ENCODE measurements around the gene FOXK2.

The FOXK2 gene

DNA sequence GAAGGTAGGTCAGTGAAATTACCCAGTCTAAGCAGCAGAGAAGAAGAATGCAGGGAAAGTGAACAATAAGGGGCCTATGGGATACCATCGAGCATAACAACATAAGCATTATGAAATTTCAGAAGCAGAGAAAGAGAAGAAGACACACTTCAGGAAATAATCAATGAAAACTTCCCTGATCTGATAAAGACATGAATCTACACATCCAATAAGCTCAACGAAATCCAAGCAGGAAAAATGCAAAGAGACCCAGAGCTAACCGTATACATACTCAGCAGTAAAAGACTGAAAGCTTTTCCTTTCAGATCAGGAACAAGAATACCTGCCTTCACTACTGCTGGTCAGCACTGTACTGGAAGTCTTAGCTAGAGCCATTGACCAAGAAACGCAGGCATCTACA is 90.1 kb downstream of the FOXK2 start:
- no peak for DNase-seq (ENCODE audit: low spot score)

DNA sequence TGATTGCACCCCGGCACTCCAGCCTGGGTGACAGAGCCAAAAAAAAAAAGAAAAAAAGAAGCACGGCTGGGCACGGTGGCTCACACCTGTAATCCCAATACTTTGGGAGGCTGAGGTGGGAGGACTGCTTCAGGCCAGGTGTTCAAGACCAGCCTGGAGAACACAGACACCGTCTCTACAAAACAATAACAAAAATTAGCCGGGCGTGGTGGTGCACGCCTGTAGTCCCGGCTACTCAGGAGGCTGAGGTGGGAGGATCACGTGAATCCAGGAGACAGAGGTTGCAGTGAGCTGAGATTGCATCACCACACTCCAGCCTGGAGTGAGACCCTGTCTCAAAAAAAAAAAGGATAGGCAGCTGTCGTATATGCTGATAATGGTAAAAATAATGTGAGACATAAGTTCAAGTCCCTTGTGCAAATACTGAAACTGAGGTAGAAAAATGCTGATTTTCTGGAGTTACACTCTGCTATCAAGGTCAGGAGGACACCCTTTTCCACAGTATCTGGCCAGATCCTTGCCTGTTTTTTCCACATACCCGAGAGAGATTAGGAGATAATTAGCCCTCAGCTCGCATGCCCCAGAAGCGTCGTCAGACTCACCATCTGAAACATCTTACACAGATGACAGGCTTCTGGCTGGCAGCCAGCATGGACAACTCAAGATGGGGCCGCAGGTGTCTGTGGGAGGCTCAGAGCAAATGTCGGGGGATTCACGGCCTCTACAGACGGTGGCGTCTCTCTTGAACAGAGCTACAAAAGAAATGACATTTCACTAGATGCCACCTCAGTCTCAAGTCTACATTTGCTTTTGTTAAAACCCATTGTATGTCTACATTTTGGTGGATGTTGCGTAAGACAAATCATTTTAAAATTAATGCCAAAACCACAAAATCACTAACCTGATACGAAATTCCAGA is 91.9 kb downstream of the FOXK2 start:
- DNase-seq (ENCODE audit: low spot score): no peak

DNA sequence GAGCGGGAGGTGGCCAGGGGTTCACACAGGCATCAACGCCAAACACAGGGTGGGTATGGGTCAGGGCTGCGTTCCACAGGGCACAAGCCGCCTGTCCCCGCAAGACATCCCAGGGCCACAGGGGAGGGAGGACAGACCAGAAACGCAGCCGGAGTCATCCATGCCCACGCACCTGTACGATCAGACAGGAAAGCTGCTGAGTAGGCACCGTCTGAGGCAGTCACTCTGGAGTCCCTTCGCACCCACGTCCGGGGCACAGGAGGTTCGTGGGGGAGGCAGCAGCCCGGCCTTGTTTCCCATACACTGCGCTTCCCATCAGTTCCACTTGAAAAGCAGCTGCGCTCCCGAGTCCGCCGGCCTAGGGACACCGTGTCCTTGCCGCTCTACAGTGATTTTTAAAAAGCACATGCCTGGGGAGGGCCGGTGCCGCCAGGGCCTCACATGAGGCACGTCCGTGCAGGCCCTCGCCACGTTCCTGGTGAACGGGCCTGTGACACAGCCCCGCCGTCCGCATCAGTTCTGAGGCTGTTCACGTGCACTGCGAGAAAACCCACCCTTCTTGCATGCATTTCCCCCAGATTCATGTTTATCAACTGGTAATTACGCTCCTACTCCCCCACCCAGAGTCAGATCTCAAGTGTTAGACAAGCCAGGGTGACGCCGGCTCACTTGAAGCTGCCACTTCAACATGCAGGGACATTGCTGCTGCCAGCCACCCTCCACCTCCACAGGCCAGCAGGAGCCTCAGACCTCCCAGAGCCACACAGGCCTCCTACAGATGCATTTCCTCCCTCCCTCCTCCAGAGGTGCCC is 94.0 kb downstream of the FOXK2 start:
- no peak for DNase-seq (ENCODE audit: low spot score)

DNA sequence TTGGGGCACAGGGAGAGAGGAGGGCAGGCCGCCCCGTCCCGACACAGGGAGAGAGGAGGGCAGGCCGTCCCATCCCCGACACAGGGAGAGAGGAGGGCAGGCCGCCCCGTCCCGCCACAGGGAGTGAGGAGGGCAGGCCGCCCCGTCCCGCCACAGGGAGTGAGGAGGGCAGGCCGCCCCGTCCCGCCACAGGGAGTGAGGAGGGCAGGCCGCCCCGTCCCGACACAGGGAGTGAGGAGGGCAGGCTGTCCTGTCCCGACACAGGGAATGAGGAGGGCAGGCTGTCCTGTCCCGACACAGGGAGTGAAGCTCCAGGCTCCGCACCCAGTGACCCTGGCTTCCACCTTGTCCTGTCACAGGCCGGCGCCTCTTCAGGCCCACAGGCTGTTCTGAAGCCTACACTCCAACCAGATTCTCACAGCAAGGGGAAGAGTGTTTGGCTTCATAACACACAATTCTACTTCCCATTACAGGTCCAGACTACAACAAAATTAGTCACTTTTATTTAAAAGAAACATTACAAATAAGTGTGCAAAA is 94.6 kb downstream of the FOXK2 start:
- DNase-seq (ENCODE audit: low spot score): no peak

DNA sequence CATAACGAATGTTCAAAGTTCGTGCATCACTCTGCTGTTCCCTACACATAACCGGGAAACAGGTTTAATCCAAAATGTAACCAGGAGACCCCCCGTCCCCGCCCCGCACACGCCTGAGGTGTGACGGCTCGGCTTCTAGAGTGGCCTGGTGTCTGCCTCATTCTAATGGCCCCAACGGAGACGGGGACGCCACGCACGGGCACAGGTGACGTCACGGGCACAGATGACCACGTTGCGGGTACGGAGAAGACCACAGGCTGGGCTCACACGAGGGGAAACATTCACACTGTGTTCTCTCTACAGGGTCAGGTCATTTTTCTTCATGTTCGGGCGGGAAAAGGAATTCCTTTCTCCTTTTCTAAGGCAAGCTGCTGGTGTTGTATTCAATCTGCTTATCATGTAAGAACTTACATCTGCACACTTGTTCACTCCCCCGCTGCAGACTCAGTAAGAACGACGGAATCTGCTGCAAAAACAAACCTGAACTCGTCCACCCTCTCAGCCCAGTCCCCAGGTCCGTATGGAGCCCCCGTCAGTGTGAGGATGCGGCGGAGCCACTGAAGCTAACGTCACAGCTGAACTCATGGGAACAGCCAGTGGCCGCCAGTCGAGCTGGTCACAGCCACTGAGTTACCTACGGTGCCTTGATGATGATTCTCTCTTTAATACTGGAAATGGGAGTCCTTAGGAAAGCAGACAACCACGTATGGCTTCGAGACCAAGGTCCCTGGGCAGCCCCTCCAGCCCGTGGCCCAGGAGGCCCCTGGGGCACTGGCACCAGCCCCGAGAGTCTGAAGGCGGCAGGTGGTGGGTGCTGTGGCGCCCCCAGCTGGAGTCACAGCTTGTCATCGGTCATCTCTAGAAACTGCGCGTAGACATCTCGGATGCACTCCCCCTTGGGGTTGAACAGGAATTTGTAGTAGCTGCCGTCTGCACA is 95.8 kb downstream of the FOXK2 start:
- no peak for DNase-seq (ENCODE audit: low spot score)

DNA sequence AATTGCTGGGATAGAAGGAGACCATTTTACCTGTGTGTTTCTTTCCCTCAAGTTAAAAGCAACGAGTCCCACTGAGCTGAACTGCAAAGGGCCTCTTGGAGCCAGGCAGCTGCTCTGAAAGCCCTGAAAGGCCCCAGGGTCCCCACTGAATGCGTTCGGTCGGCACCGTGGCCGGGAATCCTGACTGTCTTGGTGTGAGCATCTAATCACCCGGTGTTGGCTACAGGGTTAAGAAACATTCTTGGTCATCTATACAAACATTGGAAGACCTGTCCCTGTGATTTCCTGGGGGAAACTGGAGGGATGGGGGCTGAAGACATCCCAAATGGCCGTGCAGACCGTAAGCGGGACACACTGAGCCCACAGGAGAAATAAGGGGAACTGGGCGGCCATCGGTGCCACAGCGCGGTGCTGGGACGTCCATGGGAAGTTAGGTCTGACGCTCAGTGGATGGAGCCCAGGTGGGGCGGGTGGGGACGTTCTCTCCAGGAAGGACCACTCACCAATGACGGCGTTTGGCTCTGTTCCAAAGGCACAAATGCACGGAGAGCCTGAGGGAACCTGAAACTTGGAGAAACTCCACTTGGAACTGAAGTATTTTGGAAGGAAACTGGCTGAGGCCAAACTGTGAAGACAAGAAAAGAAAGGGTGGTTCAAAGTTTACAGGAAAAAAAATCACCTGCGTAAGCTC is 96.6 kb downstream of the FOXK2 start:
- no peak for DNase-seq (ENCODE audit: low spot score)

DNA sequence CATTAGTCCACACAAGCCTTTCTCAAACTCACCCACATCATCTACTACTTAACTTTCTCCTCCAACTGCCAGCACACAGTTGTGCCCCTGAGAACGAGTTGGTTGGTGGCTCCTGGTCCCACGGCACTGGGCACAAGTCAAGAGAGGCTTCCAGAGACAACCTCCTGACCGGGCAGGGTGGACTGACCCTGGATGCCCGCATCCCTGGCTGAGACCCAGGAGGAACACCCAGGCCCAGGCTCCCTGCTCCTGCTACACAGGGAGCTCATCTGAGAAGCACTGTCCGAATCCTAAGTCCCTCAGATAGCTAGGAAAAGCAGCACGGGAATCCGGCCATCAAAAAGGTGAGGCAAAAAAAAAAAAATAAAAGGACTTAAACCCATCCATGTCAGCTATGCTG is 99.7 kb downstream of the FOXK2 start:
- DNase-seq (ENCODE audit: low spot score): no peak

DNA sequence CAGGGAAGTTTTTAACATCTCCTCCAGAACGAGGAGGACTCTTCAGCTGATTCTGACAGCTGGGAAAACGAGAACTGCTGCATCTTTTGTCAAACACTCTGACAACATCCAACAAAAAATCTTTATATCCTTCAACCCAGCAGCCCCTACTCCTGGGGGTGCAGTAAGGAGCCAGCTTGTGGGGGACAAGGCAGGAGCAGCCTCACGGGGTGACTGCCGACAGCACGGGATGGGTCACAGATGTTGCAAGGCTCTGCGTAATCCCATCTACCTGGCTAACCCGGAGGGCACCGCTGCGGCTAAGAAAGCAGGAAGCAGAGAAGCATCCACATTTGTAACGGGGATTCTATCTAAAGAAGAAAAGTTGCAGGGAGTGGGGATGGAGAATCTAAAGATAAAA is 100.1 kb downstream of the FOXK2 start:
- DNase-seq (ENCODE audit: low spot score): no peak

DNA sequence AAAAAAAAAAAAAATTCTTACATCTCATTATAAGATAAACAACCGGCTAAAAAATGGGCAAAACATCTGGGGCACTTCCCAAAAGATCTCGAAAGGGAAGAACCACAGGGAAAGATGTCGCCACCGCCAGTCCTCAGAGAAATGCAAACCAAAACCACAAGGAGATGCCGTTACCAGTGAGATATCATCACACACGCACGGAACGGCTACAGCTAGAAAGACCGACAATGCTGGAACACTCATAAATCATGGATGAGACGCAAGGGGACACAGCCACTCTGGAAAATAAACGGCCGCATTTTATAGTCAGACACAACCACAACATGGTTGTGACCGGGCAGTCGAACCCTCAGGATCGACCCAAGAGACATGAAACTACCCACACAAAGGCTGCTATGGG is 104.2 kb downstream of the FOXK2 start:
- no peak for DNase-seq (ENCODE audit: low spot score)

DNA sequence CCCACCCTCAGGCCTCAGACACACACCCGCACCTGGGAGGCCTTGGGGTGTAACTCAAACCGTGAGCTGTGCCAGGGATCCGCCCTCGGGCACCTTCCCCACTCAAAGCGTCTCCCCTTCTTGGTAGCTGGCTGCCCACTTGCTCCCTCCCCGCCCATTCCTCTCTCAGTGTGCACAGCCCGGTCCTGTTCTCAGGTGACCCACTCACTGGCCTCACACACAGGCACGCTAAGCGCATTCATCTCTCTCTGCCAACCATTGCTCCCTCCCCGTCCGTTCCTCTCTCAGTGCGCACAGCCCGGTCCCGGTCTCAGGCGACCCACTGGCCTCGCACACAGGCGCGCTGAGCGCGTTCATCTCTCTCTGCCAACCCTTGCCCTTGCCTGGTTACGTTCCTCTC is 107.9 kb downstream of the FOXK2 start:
- no peak for DNase-seq (ENCODE audit: low spot score)

DNA sequence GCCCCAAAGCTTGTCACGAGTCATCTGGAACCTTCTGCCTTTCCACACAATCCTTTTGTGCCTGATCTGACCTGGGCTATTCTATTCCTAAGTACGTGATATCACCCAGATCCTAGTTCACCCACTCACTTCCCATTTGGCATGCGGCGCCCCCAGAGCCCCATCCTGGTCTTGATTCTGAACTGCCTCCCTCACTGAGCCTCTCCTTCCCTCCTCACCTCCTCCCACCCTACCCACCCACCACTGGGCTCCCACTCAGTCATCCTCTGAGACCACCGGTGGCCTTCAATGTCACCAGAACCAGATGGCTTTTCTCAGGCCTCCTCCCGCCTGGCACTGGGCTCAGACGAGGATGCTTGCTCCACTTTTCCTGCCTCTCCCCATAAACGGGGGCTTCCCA is 110.2 kb downstream of the FOXK2 start:
- DNase-seq (ENCODE audit: low spot score): no peak

DNA sequence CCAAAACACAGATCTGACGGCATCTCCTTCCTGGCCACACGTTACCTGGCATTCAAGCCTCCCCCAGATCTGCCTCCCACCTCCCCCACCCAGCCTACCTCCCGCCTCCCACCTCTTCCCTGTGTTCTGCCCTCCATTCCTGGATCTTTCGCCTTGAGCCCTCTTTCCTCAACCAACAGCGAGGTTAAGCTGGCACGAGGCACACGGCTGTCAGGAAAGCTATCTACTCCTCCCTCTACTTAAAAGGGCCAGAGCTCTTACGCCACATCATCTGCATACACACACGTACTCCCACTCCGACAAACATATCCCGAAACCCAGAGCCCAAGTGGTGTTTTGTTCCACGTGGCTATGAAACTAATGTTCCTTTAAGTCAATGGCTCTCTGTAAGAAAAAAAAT is 110.7 kb downstream of the FOXK2 start:
- no peak for DNase-seq (ENCODE audit: low spot score)

DNA sequence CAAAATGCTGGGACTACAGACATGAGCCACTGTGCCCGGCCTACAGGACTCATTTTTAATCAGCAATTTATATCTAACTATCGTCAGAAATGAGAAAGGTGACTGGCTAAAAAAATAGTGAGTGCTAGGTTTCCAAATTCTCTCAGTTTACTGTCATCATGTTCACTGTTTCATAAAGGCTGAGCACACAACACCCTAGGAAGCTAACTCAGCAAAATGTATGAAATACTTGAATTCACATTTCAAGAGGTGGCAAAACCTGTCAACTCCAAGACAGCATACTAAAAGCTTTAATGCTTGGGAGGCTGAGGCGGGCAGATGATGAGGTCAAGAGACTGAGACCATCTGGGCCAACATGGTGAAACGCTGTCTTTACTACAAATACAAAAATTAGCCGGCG is 112.0 kb downstream of the FOXK2 start:
- no peak for DNase-seq (ENCODE audit: low spot score)

DNA sequence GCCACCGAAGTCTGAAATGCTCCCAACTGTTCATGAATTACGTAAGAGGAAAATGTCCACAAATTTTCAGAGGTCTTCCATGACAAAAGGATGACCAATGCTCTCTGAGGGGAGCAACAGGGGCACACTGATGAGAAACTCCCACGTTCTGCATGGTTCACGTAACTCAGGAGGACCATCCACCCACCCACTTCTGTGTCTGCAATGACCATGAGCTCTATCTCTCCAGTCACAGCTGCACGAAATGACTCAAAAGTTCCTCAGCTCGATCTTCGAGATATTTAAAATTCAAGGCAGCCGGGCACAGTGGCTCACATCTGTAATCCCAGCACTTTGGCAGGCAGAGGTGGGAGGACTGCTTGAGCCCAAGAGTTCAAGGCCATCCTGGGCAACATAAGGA is 112.9 kb downstream of the FOXK2 start:
- DNase-seq (ENCODE audit: low spot score): no peak

DNA sequence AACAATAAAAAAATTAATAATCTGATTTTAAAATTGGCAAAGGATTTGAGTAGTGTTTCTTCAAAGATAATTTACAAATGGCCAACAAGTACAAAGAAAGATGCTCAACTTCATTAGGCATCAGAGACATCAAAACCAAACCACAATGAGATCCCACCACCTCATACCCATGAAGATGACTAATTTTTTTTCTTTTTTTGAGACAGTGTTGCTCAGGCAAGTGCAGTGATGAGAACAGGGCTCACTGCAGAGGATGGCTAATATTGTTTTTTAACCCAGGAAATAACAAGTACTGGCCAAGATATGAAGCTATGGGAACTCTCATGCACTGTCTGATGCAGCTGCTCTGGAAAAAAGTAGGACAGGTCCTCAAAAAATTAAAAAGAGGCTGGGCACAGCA is 113.8 kb downstream of the FOXK2 start:
- no peak for DNase-seq (ENCODE audit: low spot score)

DNA sequence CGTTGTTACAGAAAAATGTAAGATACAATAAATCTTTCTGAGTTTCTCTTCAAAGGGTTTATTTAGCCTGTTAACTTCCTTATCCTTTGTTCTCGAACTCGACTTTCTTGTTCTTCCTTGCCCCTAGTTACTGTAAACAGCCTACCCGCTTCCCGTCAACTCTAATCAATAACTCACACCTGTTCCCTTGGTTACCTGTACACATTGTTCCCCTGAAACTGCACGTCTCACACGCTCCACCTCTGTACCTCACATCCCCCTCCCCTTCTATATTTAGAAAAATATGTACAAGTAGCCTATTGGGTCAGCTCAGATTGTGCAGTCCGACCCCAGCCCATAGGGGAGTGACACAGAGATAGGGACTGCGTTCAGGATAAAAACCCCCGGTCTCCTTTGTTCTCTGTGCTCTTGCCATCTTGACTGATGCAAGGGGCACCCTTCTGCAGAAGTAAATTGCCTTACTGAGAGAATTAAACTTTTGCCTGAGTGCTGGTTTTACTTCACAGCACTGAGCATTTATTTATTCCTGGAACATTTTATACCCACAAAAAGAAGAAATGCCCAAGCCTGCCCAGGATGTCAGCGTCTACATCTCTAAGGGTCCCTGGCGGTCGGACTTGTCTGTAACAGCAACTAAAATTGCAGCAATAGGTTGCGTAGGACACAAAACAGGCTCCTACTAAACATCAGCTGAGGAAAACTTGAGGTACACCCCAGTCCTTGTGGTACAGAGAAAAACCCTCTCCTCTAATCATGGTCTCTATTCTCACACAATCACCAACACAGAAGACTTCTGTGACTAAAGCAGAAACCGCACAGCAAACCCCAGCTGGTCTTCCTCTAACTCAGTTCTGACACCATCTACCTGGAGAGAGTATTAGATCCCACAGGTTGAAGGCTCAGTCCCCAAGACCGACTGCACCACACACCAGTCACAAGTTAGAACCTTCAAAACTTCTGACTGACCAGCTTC is 117.4 kb downstream of the FOXK2 start:
- no peak for DNase-seq (ENCODE audit: low spot score)

DNA sequence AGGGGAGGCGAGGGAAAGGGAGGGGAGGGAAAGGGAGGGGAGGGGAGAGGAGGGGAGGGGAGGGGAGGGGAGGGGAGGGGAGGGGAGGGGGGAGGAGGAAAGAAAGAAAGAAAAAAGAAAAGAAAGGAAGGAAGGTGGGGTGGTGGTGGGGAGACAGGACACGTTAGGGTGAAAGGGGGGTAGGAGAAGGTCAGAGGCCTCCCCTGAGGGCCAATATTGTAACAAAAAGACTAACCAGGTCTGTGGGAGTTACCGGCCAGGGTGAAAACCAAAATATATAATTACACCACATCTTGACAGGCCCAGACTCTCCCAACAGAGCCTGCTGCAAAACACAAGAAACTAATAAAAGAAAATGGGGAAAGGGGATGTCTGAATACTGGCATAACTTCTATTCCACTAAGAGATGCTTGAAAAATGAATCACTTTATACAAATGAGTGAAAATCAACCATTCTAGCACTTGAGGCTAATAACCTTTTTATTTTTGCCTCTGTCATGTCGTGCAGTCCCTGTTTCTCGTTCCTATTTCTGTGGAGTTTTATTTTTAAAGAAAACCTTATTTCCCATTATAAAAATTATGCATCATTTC is 118.7 kb downstream of the FOXK2 start:
- no peak for DNase-seq (ENCODE audit: low spot score)

DNA sequence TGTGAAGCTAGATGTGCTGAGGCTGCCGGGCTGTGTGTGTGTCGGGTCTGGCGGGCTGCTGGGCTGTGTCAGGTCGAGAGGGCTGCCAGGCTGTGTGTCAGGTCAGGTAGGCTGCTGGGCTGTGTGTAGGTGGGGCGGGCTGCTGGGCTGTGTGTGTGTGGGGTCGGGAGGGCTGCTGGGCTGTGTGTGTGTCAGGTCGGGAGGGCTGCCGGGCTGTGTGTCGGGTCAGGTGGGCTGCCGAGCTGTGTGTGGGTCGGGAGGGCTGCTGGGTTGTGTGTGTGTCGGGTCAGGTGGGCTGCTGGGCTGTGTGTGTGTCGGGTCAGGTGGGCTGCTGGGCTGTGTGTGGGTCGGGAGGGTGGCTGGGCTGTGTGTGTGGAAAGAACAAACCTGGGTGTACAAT is 120.1 kb downstream of the FOXK2 start:
- DNase-seq (ENCODE audit: low spot score): no peak

DNA sequence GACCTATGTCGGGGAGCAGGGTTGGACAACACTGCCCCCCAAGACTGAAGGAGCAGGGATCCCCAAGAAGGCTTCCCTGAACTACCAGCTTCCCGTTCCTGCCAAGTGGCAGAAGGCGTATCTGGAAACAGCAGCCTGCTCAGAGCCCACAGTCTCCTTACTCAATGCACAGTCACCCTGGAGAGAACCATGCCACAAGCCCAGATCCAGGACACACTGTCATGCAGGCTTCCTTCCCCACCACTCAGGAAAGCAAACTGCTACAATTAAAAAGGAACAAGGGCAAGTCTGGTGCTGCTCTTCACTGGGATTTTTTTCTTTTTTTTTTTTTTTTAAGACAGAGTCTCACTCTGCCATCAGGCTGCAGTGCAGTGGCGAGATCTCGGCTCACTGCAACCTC is 120.5 kb downstream of the FOXK2 start:
- DNase-seq (ENCODE audit: low spot score): no peak

DNA sequence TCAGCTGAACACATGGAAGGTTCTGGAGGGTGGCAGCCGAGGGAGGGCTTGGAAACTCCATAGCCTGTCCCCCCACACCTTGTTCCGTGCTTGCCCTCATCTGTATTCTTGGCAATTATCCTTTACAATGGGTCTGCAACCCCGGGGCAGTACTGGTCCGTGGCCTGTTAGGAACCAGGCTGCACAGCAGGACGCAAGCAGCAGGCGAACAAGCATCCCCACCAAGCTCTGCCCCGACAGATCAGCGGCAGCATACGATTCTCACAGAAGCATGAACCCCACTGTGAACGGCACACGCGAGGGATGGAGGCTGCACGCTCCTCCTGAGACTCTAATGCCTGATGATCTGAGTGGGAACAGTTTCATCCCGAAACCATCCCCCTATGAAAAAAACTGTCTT is 122.5 kb downstream of the FOXK2 start:
- no peak for DNase-seq (ENCODE audit: low spot score)
